Pancreas (tissue), 10 donors: Measurements from ENCODE around the gene PALM2AKAP2. TPM values are rescaled to one million over a fixed set of nuclear protein-coding genes. Genes with fewer than 3 reads are reported as not detected.

Experiments used
- ATAC-seq, 4 donors: fragments of 200-7000 bp; cut with Tn5 transposase; one replicate each; pipeline versions ENCODE4 v1.8.0 to v1.9.1; 2020; ENCODE audit warnings: mild to moderate bottlenecking in 4 of 4, moderate library complexity in 4 of 4
- DNase-seq, 6 donors: peaks; one replicate each; pipeline ENCODE4 v3.0.0-alpha.2; 2020
- FAIRE-seq: peaks from 2 replicates; lab custom pipeline; 2012; peaks lifted over from hg19 to GRCh38; lab: Jason Lieb, UNC
- H3K27ac ChIP-seq, 4 donors: fragments of 200-600 bp; sonication (generic); 1 replicate in 3 of 4; 2 replicates in 1 of 4; pipeline versions ENCODE4 v1.5.0 to v1.8.0; 2020
- H3K27me3 ChIP-seq, 4 donors: fragments of 200-600 bp; one replicate each; pipeline ENCODE4 v1.8.0; 2021
- H3K36me3 ChIP-seq, 3 donors: fragments of 200-600 bp; sonication (generic) in 1 of 3; one replicate each; pipeline versions ENCODE4 v1.5.0 to v1.8.0; 2020 to 2021
- H3K4me1 ChIP-seq, 3 donors: fragments of 200-600 bp; one replicate each; pipeline ENCODE4 v1.8.0; 2021
- H3K4me3 ChIP-seq, 4 donors: fragments of 200-600 bp; sonication (generic) in 2 of 4; one replicate each; pipeline versions ENCODE4 v1.5.0 to v1.8.0; 2020 to 2021
- H3K9me3 ChIP-seq, 4 donors: fragments of 200-600 bp; one replicate each; pipeline ENCODE4 v1.8.0; 2021
- WGBS, 2 donors: extraction: QIAGEN DNeasy Blood & Tissue Kit; methylation state at CpG; one replicate each; pipeline ENCODE4 v1.1.7; 2013; 5-methylcytosine and 5-hydroxymethylcytosine counted together
- intact Hi-C, 3 donors: fragments of 100-400 bp; cut with DNase I; formaldehyde crosslinking; loops; one replicate each; pipeline versions ENCODE4 v1.11.1 to v1.14.2; 2022
- polyA plus RNA-seq, 2 donors: library from polyadenylated mRNA; stranded (reverse); fragments of 200-250 nt; gene quantifications; one replicate each; pipeline ENCODE4 v1.2.3, GENCODE V29; 2013
- total RNA-seq, 6 donors: library from RNA; stranded (reverse); fragmentation: NEBNext Ultra II Directional in 4 of 6; extraction: Animal tissue kit (Norgen Biotek cat#: 25700) in 4 of 6; gene quantifications; one replicate each; pipeline versions ENCODE4 v1.2.1 to v1.2.4, GENCODE V29; 2021 to 2023
- TF ChIP-seq, protein P1 (sequence below), 4 donors: fragments of 200-600 bp; sonication (generic) in 3 of 4; IDR thresholded peaks; one replicate each; pipeline versions ENCODE4 v1.5.0 to v1.8.0; 2021; ENCODE audit warnings: antibody characterized with exemption in 4 of 4
- donor health status: healthy with polysubstance abuse.
- donor health status: DM: no; HTN: no; CAD: no; lungs with moderate emphysema.
- donor health status: DM: no; HTN: no; CAD: no.
- donor health status: control.
- donor health status: control.
- donor health status: Bipolar disorder and iron deficiency.
- donor health status: DM: yes; HTN: yes; CAD: no.
- donor health status: DM: no; HTN: no; CAD: no.
- donor health status: DM: no; HTN: no; CAD: no.
- donor health status: DM: yes; HTN: yes; CAD: no.

The PALM2AKAP2 gene
- total and polyA plus RNA-seq, 8 donors = 0.35 to 5.5 (median 0.97) TPM; not detected in 1

DNA sequence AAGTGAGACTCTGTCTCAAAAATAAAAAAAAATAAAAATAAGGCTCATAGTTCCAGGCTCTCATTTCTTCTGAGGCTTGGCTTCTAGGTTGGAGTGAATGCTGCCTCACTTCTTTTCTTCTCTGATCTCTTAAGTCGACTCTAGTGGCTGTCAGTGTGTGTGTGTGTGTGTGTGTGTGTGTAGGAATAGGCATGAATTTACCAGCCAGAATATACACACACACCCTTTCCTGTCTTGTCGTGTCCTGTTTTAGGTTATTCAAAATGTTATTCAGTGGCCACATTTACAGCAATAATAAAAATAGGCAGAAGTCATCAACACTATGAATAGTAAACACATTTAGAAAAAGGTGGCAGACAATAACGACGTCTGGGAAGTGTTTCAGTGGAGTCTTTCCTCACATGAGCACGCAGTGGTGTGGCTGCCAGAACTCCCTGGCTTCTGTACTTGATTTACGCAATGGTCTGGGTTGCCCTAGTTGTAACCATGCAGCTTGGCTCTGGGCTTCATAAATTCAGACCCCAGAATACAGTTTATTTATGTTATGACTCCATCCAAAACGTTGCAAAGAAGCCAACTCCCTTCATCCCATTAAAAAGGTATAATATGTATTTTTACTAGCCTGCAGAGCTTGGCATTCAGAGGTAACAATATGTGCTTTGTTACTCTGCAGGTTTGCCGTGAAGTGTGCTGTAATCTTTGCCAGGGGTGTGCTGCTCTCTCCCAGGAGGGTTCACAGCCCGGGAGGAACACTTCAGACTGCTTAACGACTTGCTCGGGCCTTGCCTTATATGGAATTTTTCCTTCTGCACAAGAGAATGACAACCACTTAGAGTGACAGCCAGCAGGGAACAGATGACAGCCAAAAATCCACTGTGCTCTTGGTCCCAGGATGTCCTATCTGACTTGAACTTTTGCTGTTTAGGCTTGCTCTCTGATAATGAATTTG, 34.4 kb upstream of the PALM2AKAP2 start:
- TF ChIP-seq, protein P1, sequence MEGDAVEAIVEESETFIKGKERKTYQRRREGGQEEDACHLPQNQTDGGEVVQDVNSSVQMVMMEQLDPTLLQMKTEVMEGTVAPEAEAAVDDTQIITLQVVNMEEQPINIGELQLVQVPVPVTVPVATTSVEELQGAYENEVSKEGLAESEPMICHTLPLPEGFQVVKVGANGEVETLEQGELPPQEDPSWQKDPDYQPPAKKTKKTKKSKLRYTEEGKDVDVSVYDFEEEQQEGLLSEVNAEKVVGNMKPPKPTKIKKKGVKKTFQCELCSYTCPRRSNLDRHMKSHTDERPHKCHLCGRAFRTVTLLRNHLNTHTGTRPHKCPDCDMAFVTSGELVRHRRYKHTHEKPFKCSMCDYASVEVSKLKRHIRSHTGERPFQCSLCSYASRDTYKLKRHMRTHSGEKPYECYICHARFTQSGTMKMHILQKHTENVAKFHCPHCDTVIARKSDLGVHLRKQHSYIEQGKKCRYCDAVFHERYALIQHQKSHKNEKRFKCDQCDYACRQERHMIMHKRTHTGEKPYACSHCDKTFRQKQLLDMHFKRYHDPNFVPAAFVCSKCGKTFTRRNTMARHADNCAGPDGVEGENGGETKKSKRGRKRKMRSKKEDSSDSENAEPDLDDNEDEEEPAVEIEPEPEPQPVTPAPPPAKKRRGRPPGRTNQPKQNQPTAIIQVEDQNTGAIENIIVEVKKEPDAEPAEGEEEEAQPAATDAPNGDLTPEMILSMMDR (IDR thresholded peaks at IDR 0.05) = no peak
- Histone ChIP-seq H3K4me1 (no peaks in the 10 kb centered on the region), H3K36me3 (no peaks in the 10 kb centered on the region), H3K27me3 (no peaks in the 10 kb centered on the region), H3K9me3 (no peaks in the 10 kb centered on the region), H3K4me3 (no peak overlapping the region), H3K27ac (no peak overlapping the region)
- ATAC-seq (peak in 3 of 4 donors; percentile 38 to 54 (median 42)), FAIRE-seq (peak; percentile 87), DNase-seq (no peak)
- WGBS, 2 donors = 20 to 23% methylated on average over 11 of the region's 11 CpGs
- intact Hi-C loops = no loop called here

DNA sequence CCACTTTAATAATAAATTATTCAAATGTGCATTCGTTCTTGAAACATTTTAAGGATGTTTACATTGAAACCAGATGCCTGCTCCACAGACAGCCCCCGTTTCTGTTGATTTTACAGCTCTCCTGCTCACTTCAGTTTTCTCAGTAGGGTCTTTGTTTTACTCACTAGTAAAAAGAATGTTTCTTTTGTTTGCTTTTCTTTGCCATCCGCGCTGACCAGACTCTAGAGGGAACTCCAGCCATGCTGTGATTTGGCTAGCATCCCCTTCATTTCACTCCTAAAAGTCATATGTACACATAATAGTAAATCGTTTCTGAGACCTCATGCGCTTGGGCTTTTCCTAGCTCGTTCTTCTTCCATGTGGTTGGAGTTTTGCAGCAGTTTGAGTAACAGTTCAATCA, 28.7 kb upstream of the PALM2AKAP2 start:
- Histone ChIP-seq H3K27ac (no peak overlapping the region), H3K4me3 (no peak overlapping the region), H3K36me3 (no peaks in the 10 kb centered on the region), H3K4me1 (no peaks in the 10 kb centered on the region), H3K27me3 (no peaks in the 10 kb centered on the region), H3K9me3 (no peaks in the 10 kb centered on the region)
- intact Hi-C loops = no loop called here
- DNase-seq (no peak), FAIRE-seq (no peak), ATAC-seq (no peak)
- TF ChIP-seq, protein P1 (IDR thresholded peaks at IDR 0.05) = no peak
- WGBS, 2 donors = 19 to 29% methylated on average over 7 of the region's 7 CpGs

DNA sequence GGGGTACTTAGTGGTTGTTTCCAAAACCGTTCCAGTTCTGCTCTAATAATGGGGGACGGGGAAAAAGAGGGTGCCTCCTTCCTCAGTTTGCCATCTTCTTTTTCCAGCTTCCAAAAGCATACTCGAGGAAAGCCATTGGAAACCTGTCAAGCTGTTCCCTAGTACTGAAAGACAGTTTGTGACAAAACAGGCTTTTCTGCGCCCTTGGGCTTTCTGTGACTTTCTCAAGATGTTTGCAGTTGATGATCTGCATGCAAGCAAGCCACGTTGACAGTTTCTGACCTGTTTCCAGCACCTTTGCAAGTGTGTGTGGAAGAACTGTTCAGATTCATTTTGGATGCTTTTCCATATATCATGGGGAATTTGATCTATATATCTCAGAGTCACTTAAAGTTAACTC, 26.7 kb upstream of the PALM2AKAP2 start:
- no peaks in the 10 kb centered on the region for H3K9me3 ChIP-seq
- intact Hi-C loops = no loop called here
- ATAC-seq (no peak), DNase-seq (no peak), FAIRE-seq (no peak)
- H3K4me3 ChIP-seq = no peak overlapping the region
- H3K27me3 ChIP-seq = no peaks in the 10 kb centered on the region
- H3K4me1 ChIP-seq = no peaks in the 10 kb centered on the region
- no peaks in the 10 kb centered on the region for H3K36me3 ChIP-seq
- H3K27ac ChIP-seq = no peak overlapping the region
- TF ChIP-seq, protein P1 (IDR thresholded peaks at IDR 0.05) = no peak
- WGBS, 2 donors = 71 to 73% methylated on average over 5 of the region's 5 CpGs

- no peaks in the 10 kb centered on the region for H3K36me3 ChIP-seq
- no peak for DNase-seq
- no peak overlapping the region for H3K4me3 ChIP-seq
- no peaks in the 10 kb centered on the region for H3K4me1 ChIP-seq
- no peak overlapping the region for H3K27ac ChIP-seq
- H3K9me3 ChIP-seq = no peaks in the 10 kb centered on the region
- no peaks in the 10 kb centered on the region for H3K27me3 ChIP-seq
- FAIRE-seq = no peak
- WGBS, 2 donors = 80 to 85% methylated on average over 2 of the region's 2 CpGs
- intact Hi-C loops = no loop called here
- TF ChIP-seq, protein P1 (IDR thresholded peaks at IDR 0.05) = no peak
- no peak for ATAC-seq
Observed at GRCh38 chr9:109755040-109755439, 25.0 kb upstream of the PALM2AKAP2 start.

DNA sequence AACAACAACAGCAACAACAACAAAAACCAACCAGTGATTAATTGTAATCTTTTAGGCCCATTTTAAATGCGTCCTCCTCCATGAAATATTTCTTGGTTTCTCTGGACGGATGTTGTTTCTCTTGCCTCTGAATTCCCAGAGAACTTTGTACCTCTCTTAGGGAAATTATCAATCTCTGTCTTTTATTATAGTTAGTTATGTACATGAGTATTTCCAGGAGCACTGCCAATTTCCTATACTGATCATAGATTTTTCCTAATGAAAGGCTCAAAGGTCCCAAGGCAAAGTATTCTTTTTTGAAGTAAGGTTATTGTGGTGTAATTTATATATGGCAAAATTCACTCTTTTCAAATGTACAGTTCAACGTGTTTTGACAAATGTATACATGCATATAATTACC, 20.4 kb upstream of the PALM2AKAP2 start:
- FAIRE-seq = no peak
- no peak for ATAC-seq
- intact Hi-C loops = no loop called here

More for the DNA sequence above, 20.4 kb upstream of the PALM2AKAP2 start:
- no peaks in the 10 kb centered on the region for H3K4me1 ChIP-seq
- H3K36me3 ChIP-seq = no peaks in the 10 kb centered on the region
- H3K27me3 ChIP-seq = no peaks in the 10 kb centered on the region
- TF ChIP-seq, protein P1 (IDR thresholded peaks at IDR 0.05) = no peak
- no peaks in the 10 kb centered on the region for H3K9me3 ChIP-seq
- no peak for DNase-seq
- WGBS, 2 donors = 8 to 17% methylated on average over 3 of the region's 3 CpGs
- H3K27ac ChIP-seq = no peak overlapping the region
- no peak overlapping the region for H3K4me3 ChIP-seq
